Measurements from ENCODE around the gene LRRK1. TPM values are rescaled to one million over a fixed set of nuclear protein-coding genes. Genes with fewer than 3 reads are reported as not detected.

The LRRK1 gene
- total and polyA plus RNA-seq, 2 of the 4 experiments (the other 2 are of a cell fraction) = 3.0 to 5.8 TPM

DNA sequence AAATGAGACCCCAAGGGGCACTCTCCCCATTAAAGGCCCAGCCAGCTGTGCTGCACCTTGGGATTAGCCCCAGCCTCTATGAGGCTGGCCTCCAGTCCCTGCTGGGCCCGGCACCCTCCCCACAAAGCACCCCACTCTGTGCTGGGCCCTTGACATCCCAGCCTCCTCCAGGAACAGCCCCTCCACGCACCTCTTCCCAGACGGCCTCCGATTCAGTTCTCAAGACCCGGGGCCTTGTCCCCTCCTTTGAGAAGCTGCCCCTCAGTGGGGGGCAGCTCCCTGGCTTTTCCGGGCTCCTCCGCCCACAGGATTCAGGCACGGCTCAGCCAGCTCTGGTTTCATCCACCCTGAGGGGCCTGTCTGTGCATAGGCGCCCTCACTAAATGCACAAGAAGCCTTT, 144.1 kb downstream of the LRRK1 start:
- ATAC-seq (ENCODE audit: low read depth) = no peak
- in situ Hi-C loops (cut with MboI; ENCODE audit: low sequenced_read_pairs) = no loop called here
- CTCF ChIA-PET = no interaction called here

More for the DNA sequence above, 144.1 kb downstream of the LRRK1 start:
- Histone ChIP-seq H3K36me3 (ENCODE audit: control insufficient read depth, insufficient read depth, low read length) (peaks cover 35% of the 10 kb centered on the region), H4K91ac (ENCODE audit: insufficient read depth, low read depth, low read length) (no peak overlapping the region), H3K9me1 (ENCODE audit: insufficient read depth, low read length) (peaks cover 1% of the 10 kb centered on the region; the same call in 1 of the 2 replicates), H3K27ac (ENCODE audit: insufficient read depth, low read length) (no peak overlapping the region), H4K8ac (ENCODE audit: low read depth in 2 of 2, low read length in 2 of 2) (no peak overlapping the region), H3K27me3 (ENCODE audit: control insufficient read depth, insufficient read depth, low read length) (no peaks in the 10 kb centered on the region), H2AK9ac (replicated peaks; ENCODE audit: low read depth, low read length, poor library complexity) (no peak overlapping the region), H3K9ac (ENCODE audit: low read depth, low read length) (no peak overlapping the region), H3K4me2 (ENCODE audit: low read depth, low read length) (no peak overlapping the region), H3K4ac (ENCODE audit: low read depth, low read length) (no peak overlapping the region), H3K4me1 (ENCODE audit: control insufficient read depth, insufficient read depth, low read length) (peaks cover 8% of the 10 kb centered on the region; the same call in 1 of the 2 replicates), H3K9me3 (ENCODE audit: control insufficient read depth, insufficient read depth, low read length) (no peaks in the 10 kb centered on the region), H2BK20ac (ENCODE audit: low read depth, low read length) (no peak overlapping the region), H3K18ac (ENCODE audit: low read depth, low read length) (no peak overlapping the region), H2AK5ac (ENCODE audit: low read depth, low read length) (no peak overlapping the region), H3K79me1 (ENCODE audit: low read depth in 1 of 2, low read length in 2 of 2) (0 out of 4 replicates have a peak, but pooled peaks cover 0 to 1% of the 10 kb centered on the region in 2 experiments), H3K14ac (replicated peaks; ENCODE audit: low read depth, low read length) (no peak overlapping the region), H2AFZ (replicated peaks; ENCODE audit: low read length, poor library complexity) (no peak overlapping the region), H2BK5ac (ENCODE audit: low read depth, low read length, poor library complexity, severe bottlenecking) (no peak overlapping the region), H2BK120ac (ENCODE audit: low read depth, low read length) (no peak overlapping the region), H3K56ac (ENCODE audit: extremely low read depth, insufficient read depth, low read length) (no peak overlapping the region), H2BK15ac (ENCODE audit: low read depth, low read length) (no peak overlapping the region), H4K20me1 (ENCODE audit: insufficient read depth, low read length) (no peaks in the 10 kb centered on the region), H3K4me3 (ENCODE audit: insufficient read depth, low read depth, low read length) (no peak overlapping the region), H3K23ac (ENCODE audit: low read depth, low read length) (no peak overlapping the region), H4K5ac (ENCODE audit: low read depth, low read length) (no peak overlapping the region)
- WGBS, 2 experiments (ENCODE audit: extremely low coverage in 2 of 2, insufficient read length in 1 of 2) = 64% methylated on average over 4 of the region's 9 CpGs; no CpG with 5 or more reads in 1 of the 2 experiments
- DNase-seq = no peak
- dilution Hi-C loops (cut with HindIII; ENCODE audit: low sequenced_read_pairs, unreplicated experiment) = no loop called here
- POLR2A ChIA-PET (ENCODE audit: unreplicated experiment) = no interaction called here
- TF ChIP-seq, protein P1, sequence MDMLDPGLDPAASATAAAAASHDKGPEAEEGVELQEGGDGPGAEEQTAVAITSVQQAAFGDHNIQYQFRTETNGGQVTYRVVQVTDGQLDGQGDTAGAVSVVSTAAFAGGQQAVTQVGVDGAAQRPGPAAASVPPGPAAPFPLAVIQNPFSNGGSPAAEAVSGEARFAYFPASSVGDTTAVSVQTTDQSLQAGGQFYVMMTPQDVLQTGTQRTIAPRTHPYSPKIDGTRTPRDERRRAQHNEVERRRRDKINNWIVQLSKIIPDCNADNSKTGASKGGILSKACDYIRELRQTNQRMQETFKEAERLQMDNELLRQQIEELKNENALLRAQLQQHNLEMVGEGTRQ (IDR thresholded peaks at IDR 0.05; ENCODE audit: low read depth, low read length) = no peak
- TF ChIP-seq CEBPB (IDR thresholded peaks at IDR 0.05; ENCODE audit: low read depth, low read length) = no peak
- TF ChIP-seq MAFK (IDR thresholded peaks at IDR 0.05; ENCODE audit: low read depth, low read length) = no peak
- TF ChIP-seq RAD21 (IDR thresholded peaks at IDR 0.05; ENCODE audit: low read length) = no peak
- no peak for TF ChIP-seq NFE2L2 (IDR thresholded peaks at IDR 0.05; ENCODE audit: low read depth, low read length)
- TF ChIP-seq SMC3 (IDR thresholded peaks at IDR 0.05; ENCODE audit: low read depth, low read length) = no peak
- no peak for TF ChIP-seq RFX5 (IDR thresholded peaks at IDR 0.05; ENCODE audit: low read depth, low read length)
- no peak for TF ChIP-seq BHLHE40 (IDR thresholded peaks at IDR 0.05; ENCODE audit: low read depth, low read length)
- TF ChIP-seq, protein P2, sequence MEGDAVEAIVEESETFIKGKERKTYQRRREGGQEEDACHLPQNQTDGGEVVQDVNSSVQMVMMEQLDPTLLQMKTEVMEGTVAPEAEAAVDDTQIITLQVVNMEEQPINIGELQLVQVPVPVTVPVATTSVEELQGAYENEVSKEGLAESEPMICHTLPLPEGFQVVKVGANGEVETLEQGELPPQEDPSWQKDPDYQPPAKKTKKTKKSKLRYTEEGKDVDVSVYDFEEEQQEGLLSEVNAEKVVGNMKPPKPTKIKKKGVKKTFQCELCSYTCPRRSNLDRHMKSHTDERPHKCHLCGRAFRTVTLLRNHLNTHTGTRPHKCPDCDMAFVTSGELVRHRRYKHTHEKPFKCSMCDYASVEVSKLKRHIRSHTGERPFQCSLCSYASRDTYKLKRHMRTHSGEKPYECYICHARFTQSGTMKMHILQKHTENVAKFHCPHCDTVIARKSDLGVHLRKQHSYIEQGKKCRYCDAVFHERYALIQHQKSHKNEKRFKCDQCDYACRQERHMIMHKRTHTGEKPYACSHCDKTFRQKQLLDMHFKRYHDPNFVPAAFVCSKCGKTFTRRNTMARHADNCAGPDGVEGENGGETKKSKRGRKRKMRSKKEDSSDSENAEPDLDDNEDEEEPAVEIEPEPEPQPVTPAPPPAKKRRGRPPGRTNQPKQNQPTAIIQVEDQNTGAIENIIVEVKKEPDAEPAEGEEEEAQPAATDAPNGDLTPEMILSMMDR (conservative IDR thresholded peaks at IDR 0.05; ENCODE audit: low read depth, low read length) = no peak
- no peak for TF ChIP-seq RCOR1 (IDR thresholded peaks at IDR 0.05; ENCODE audit: insufficient replicate concordance, low read length)
- no peak for TF ChIP-seq MXI1 (IDR thresholded peaks at IDR 0.05; ENCODE audit: borderline replicate concordance, low read depth, low read length)
- TF ChIP-seq, protein P3, sequence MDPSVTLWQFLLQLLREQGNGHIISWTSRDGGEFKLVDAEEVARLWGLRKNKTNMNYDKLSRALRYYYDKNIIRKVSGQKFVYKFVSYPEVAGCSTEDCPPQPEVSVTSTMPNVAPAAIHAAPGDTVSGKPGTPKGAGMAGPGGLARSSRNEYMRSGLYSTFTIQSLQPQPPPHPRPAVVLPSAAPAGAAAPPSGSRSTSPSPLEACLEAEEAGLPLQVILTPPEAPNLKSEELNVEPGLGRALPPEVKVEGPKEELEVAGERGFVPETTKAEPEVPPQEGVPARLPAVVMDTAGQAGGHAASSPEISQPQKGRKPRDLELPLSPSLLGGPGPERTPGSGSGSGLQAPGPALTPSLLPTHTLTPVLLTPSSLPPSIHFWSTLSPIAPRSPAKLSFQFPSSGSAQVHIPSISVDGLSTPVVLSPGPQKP (IDR thresholded peaks at IDR 0.05; ENCODE audit: borderline replicate concordance, low read depth, low read length) = no peak
- BruUV-seq (replicated peaks) = no TSS peak
- intact Hi-C loops (cut with micrococcal nuclease) = no loop called here
